Keratinocyte (primary cell): ENCODE results near the gene MFSD6L. TPM values are rescaled to one million over a fixed set of nuclear protein-coding genes. Genes with fewer than 3 reads are reported as not detected.

Source experiments
- DNase-seq: peaks from one replicate; pipeline ENCODE4 v3.0.0-alpha.2; 2011; ENCODE audit warnings: low read depth, missing footprints, low spot score
- FAIRE-seq: peaks from 2 replicates; lab custom pipeline; 2011; peaks lifted over from hg19 to GRCh38; lab: Jason Lieb, UNC
- H2AFZ ChIP-seq: 2 replicates; pipeline ENCODE4 v1.6.0; 2012; ENCODE audit warnings: low read length, control low read depth, inconsistent platforms; ENCODE audit not compliant: control insufficient read depth
- H3K27ac ChIP-seq: 2 replicates; pipeline ENCODE4 v1.5.1; 2011; ENCODE audit warnings: low read length; ENCODE audit not compliant: control insufficient read depth, insufficient read depth
- H3K27me3 ChIP-seq: 3 replicates; pipeline ENCODE4 v1.6.0; 2011; ENCODE audit warnings: low read length; ENCODE audit not compliant: control insufficient read depth, insufficient read depth; ENCODE audit errors: extremely low read depth
- H3K36me3 ChIP-seq, 2 experiments: 2 replicates in 1 of 2; 3 replicates in 1 of 2; pipeline ENCODE4 v1.5.1; 2011; ENCODE audit warnings: low read length in 2 of 2, mild to moderate bottlenecking in 1 of 2; ENCODE audit not compliant: control insufficient read depth in 2 of 2, insufficient read depth in 2 of 2; ENCODE audit errors: extremely low read depth in 1 of 2
- H3K4me1 ChIP-seq: 3 replicates; pipeline ENCODE4 v1.5.1; 2011; ENCODE audit warnings: low read length; ENCODE audit not compliant: control insufficient read depth, insufficient read depth; ENCODE audit errors: extremely low read depth
- H3K4me2 ChIP-seq: 3 replicates; pipeline ENCODE4 v1.6.0; 2011; ENCODE audit warnings: low read depth, low read length; ENCODE audit not compliant: control insufficient read depth, insufficient read depth; ENCODE audit errors: extremely low read depth
- H3K4me3 ChIP-seq, 3 experiments: fragments of 200-600 bp in 1 of 3; sonication (generic) in 1 of 3; 2 replicates in 2 of 3; 3 replicates in 1 of 3; pipeline ENCODE4 v1.5.1; 2011 to 2016; ENCODE audit warnings: low read length in 3 of 3, mild to moderate bottlenecking in 3 of 3, control low read depth in 2 of 3, inconsistent platforms in 1 of 3, low read depth in 1 of 3, mixed read lengths in 1 of 3, mixed run types in 1 of 3, moderate library complexity in 1 of 3; ENCODE audit not compliant: control insufficient read depth in 2 of 3, insufficient read depth in 2 of 3; ENCODE audit errors: extremely low read depth in 1 of 3
- H3K79me2 ChIP-seq: 2 replicates; pipeline ENCODE4 v1.6.0; 2012; ENCODE audit warnings: low read length; ENCODE audit not compliant: control insufficient read depth, insufficient read depth
- H3K9ac ChIP-seq: 3 replicates; pipeline ENCODE4 v1.6.0; 2011; ENCODE audit warnings: low read length; ENCODE audit not compliant: control insufficient read depth, insufficient read depth; ENCODE audit errors: extremely low read depth
- H3K9me1 ChIP-seq: 3 replicates; pipeline ENCODE4 v1.6.0; 2011; ENCODE audit warnings: low read length; ENCODE audit not compliant: control insufficient read depth, insufficient read depth; ENCODE audit errors: extremely low read depth
- H3K9me3 ChIP-seq: 2 replicates; pipeline ENCODE4 v1.5.1; 2012; ENCODE audit warnings: low read depth, low read length; ENCODE audit not compliant: control insufficient read depth
- H4K20me1 ChIP-seq: 3 replicates; pipeline ENCODE4 v1.6.0; 2011; ENCODE audit warnings: low read length; ENCODE audit not compliant: control insufficient read depth, insufficient read depth; ENCODE audit errors: extremely low read depth
- CTCF ChIP-seq, 3 experiments: IDR thresholded peaks in 1 of 3; conservative IDR thresholded peaks in 1 of 3; optimal IDR thresholded peaks in 1 of 3; 2 replicates in 2 of 3; 3 replicates in 1 of 3; pipeline versions ENCODE3 to v1.5.1; 2011; ENCODE audit warnings: low read length in 3 of 3, mild to moderate bottlenecking in 3 of 3, moderate library complexity in 2 of 3, control low read depth in 1 of 3, inconsistent platforms in 1 of 3; ENCODE audit not compliant: insufficient read depth in 2 of 3; ENCODE audit errors: extremely low read depth in 1 of 3
- EZH2 ChIP-seq: IDR thresholded peaks from one replicate; pipeline ENCODE4 v1.6.1; 2012; ENCODE audit warnings: inconsistent platforms, mild to moderate bottlenecking, low read length, moderate library complexity
- dilution Hi-C: fragments of 300-500 bp; cut with MboI; formaldehyde crosslinking; loops from one replicate; pipeline ENCODE4 v1.7.0; 2020; ENCODE audit warnings: low sequenced_read_pairs; ENCODE audit not compliant: extremely low pct_ligation_motif_present
- polyA plus RNA-seq, 5 experiments: library from polyadenylated mRNA; depleted of rRNA in 3 of 5; stranded (reverse) in 3 of 5; stranded (forward) in 1 of 5; unstranded in 1 of 5; fragments of >200 nt; gene quantifications; 1 replicate in 1 of 5; 2 replicates in 3 of 5; 3 replicates in 1 of 5; pipeline versions ENCODE4 v1.2.1 to v1.2.3, GENCODE V29; 2011 to 2012; ENCODE audit warnings: missing spikeins in 2 of 5, low read depth in 1 of 5, low replicate concordance in 1 of 5

The MFSD6L gene
- polyA plus RNA-seq, 1 donor (not counting 4 experiments of a cell fraction or from before 2014, with no cell fraction given): not detected

GRCh38 chr17:8766731-8767130 lies 32.4 kb downstream of the MFSD6L start:
- Histone ChIP-seq H3K9me1 (no peaks in the 10 kb centered on the region), H3K4me3 (no peak overlapping the region), H3K4me2 (no peak overlapping the region), H3K9ac (no peak overlapping the region), H2AFZ (no peak overlapping the region), H4K20me1 (no peaks in the 10 kb centered on the region), H3K27me3 (no peaks in the 10 kb centered on the region), H3K9me3 (no peaks in the 10 kb centered on the region), H3K36me3 (no peaks in the 10 kb centered on the region), H3K27ac (no peak overlapping the region), H3K4me1 (no peaks in the 10 kb centered on the region), H3K79me2 (no peaks in the 10 kb centered on the region)
- FAIRE-seq (no peak), DNase-seq (no peak)
- no peak for TF ChIP-seq CTCF (optimal IDR thresholded peaks at IDR 0.05 in 1 of 3, IDR thresholded peaks at IDR 0.05 in 1 of 3, conservative IDR thresholded peaks at IDR 0.05 in 1 of 3; ENCODE audit: extremely low read depth in 1 of 3, insufficient read depth in 2 of 3, low read length in 3 of 3)
- TF ChIP-seq EZH2: no peak
- dilution Hi-C loops: no loop called here

GRCh38 chr17:8762012-8762411 lies 37.2 kb downstream of the MFSD6L start:
- TF ChIP-seq CTCF (optimal IDR thresholded peaks at IDR 0.05 in 1 of 3, IDR thresholded peaks at IDR 0.05 in 1 of 3, conservative IDR thresholded peaks at IDR 0.05 in 1 of 3; ENCODE audit: extremely low read depth in 1 of 3, insufficient read depth in 2 of 3, low read length in 3 of 3) (no peak), EZH2 (no peak)
- FAIRE-seq (no peak), DNase-seq (no peak)
- no peak overlapping the region for H3K27ac ChIP-seq
- H3K9ac ChIP-seq: no peak overlapping the region
- no peaks in the 10 kb centered on the region for H3K36me3 ChIP-seq
- H3K4me3 ChIP-seq: no peak overlapping the region
- H3K9me3 ChIP-seq: no peaks in the 10 kb centered on the region
- dilution Hi-C loops: no loop called here
- H3K27me3 ChIP-seq: no peaks in the 10 kb centered on the region
- H3K4me2 ChIP-seq: no peak overlapping the region
- no peaks in the 10 kb centered on the region for H4K20me1 ChIP-seq
- no peaks in the 10 kb centered on the region for H3K4me1 ChIP-seq
- no peaks in the 10 kb centered on the region for H3K9me1 ChIP-seq
- no peaks in the 10 kb centered on the region for H3K79me2 ChIP-seq
- H2AFZ ChIP-seq: no peak overlapping the region
